Renal pelvis (tissue), 12 donors: Measurements from ENCODE around the gene ZNF846. TPM values are rescaled to one million over a fixed set of nuclear protein-coding genes. Genes with fewer than 3 reads are reported as not detected.
"Not testable (repeated sequence)": the region's sequence is repeated elsewhere in the genome, so short reads cannot be mapped to it uniquely, and the experiment has no call there.

Source experiments
- DNase-seq: peaks from one replicate; pipeline ENCODE4 v3.0.0-alpha.2; 2013
- long read RNA-seq, 16 experiments: transcript quantifications; one replicate each; lab custom pipeline, GENCODE V29; 2026
- polyA plus RNA-seq, 3 donors: library from polyadenylated mRNA; unstranded; fragments of 120-200 nt; gene quantifications; one replicate each; pipeline ENCODE4 v1.2.1, GENCODE V29; 2013; ENCODE audit not compliant: insufficient read length in 3 of 3

ZNF846 gene
- polyA plus RNA-seq, result 10 to 100 TPM; 16.8 to 40.0 (median 31.2) TPM
- long read RNA-seq, donor 1, partial matches to known transcripts, result 0 of 1 reads
- long read RNA-seq, donor 1, other reads (novel, unspliced or antisense), result 0 of 1 reads
- long read RNA-seq, donor 2, partial matches to known transcripts, result 0 of 1 reads
- long read RNA-seq, donor 2, other reads (novel, unspliced or antisense), result 0 of 1 reads
- long read RNA-seq, donor 3, result 0 reads
- long read RNA-seq, donor 4, partial matches to known transcripts, result 0 of 2 reads
- long read RNA-seq, donor 4, other reads (novel, unspliced or antisense), result 0 of 2 reads
- long read RNA-seq, donor 5, result 0 reads
- long read RNA-seq, donor 6, partial matches to known transcripts, result 0 of 1 reads
- long read RNA-seq, donor 6, other reads (novel, unspliced or antisense), result 0 of 1 reads
- long read RNA-seq, donor 7, partial matches to known transcripts, result 0 of 4 reads
- long read RNA-seq, donor 7, other reads (novel, unspliced or antisense), result 0 of 4 reads
- long read RNA-seq, donor 8, result 0 reads
- long read RNA-seq, donor 9, result 0 reads
- long read RNA-seq, donor 10, partial matches to known transcripts, result 0 of 1 reads
- long read RNA-seq, donor 10, other reads (novel, unspliced or antisense), result 0 of 1 reads
- long read RNA-seq, donor 11, partial matches to known transcripts, result 0 of 2 reads
- long read RNA-seq, donor 11, other reads (novel, unspliced or antisense), result 0 of 2 reads
- long read RNA-seq, donor 12, partial matches to known transcripts, result 0 of 2 reads
- long read RNA-seq, donor 12, other reads (novel, unspliced or antisense), result 0 of 2 reads
- long read RNA-seq, donor 13, partial matches to known transcripts, result 0 of 1 reads
- long read RNA-seq, donor 13, other reads (novel, unspliced or antisense), result 0 of 1 reads
- long read RNA-seq, donor 14, result 0 reads
- long read RNA-seq, donor 15, result 0 reads
- long read RNA-seq, donor 16, partial matches to known transcripts, result 266 of 958 reads
- long read RNA-seq, donor 16, other reads (novel, unspliced or antisense), result 690 of 958 reads

DNA sequence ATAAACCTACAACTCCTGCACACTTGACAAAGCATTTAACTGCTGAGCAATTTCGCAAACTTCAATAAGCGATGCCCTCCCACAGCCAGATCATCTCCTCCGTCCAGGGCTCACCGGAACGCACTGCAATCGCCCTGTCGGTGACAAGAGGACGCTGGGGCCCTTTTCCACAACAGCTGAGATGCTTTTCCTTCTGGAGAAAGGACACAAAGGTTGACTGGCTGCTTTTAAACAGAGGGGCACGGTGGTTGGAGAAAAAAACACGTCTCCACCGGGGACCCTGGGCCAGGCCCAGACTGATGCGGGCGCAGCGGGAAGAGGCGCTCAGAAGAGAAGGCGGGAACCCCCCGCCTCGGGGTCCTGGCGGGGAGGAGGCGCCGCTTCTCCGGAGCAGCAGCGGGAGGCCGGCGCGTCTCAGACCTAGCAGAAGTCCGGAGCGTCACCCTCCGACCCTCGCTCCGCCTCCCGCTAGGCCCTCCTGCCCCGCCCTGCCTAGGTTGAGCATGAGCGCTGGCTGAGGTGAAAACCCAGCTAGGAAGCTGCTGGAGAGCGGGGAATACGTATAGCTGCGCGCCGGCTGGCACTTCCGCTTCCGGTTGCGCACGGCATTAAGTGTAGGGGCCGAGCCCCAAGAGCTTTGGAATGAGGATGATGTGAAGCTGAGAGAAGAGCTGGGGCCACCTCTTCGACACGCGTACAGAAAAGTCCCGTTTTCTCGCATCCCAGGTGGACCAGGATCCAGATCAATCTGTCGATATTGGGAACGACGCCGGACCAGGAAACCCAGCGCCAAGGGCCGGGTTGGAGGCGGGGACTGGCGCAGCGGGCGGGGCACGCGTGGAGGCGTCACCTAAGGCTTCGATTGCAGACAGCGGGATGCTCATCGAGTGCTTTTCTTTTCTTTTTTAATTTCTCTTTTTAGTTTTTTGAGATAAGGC, at the start of gene ZNF846:
Gene ZNF846, minus strand, starts transcription at position 564 of the 938 bp plus-strand sequence. CDS start 3,788 bp downstream, outside the sequence.
- peak; percentile 96 for DNase-seq

- no peak for DNase-seq
These were observed 49.7 kb upstream of the ZNF846 start for GRCh38 chr19:9818175-9818733.

- no peak for DNase-seq
These were observed 42.6 kb upstream of the ZNF846 start for GRCh38 chr19:9811139-9811538.

- no peak for DNase-seq
These were observed 40.6 kb upstream of the ZNF846 start for GRCh38 chr19:9808855-9809824.

GRCh38 chr19:9806803-9807202, 38.3 kb upstream of the ZNF846 start:
- no peak for DNase-seq

- DNase-seq, result no peak
These were observed 33.4 kb upstream of the ZNF846 start for GRCh38 chr19:9801976-9802375.

GRCh38 chr19:9799162-9799561, 30.6 kb upstream of the ZNF846 start:
- no peak for DNase-seq

- DNase-seq, result no peak
These were observed 29.3 kb upstream of the ZNF846 start for GRCh38 chr19:9797871-9798270.

DNA sequence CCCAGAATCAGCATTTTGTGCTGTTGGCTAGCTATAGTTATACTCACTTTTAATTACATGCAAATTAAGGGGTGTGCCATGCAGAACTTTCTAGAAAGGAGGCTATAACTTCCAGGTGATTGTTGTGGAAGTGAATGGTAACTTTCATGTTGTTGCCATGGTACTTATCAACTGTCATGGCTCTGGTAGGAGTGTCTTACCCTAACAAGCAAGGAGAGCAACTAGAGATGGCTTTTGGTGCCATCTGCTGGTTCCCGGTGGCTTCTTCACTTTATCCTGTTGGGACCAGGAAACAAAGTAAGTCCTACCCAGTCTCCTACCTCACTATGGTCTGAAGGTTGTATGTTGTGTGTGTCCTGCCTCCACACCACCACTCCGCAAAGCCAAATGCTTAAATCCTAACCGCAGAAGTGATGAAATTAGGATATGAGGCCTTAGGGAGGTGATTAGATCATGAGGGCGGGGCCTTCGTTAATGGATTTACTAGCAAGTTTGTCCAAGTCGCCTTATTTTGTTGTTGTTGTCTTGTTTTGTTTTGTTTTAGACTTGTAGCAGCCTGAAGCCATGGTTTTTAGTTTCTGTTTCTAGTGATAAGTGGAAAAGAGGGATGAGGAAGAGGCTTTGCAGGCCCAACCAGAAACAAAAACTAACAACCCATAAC, 27.7 kb upstream of the ZNF846 start:
- DNase-seq, result peak; percentile 88

DNA sequence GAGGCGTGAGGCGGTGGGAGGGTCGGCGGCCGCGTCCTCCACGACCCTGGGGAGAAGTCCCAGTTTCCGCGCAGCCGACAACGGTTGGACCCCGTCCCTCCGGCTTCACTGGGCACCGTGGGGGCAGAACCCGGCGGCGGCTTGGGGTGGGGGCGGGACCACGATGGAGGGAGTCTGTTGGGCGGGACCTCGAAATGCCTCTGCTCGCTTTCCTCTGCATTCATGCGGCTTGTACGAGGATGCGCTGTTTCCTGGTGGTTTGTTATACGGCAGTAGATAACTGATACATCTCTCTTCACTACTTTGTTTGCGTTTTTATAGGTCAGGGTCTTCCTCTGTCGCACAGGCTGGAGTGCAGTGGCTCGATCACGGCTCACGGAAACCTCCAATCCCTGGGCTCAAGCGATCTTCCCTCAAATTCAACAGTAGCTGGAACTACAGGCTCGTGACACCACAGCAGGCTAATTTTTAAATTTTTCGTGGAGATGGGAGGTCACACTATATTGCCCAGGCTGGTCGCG, 24.6 kb upstream of the ZNF846 start:
- DNase-seq, result no peak

DNA sequence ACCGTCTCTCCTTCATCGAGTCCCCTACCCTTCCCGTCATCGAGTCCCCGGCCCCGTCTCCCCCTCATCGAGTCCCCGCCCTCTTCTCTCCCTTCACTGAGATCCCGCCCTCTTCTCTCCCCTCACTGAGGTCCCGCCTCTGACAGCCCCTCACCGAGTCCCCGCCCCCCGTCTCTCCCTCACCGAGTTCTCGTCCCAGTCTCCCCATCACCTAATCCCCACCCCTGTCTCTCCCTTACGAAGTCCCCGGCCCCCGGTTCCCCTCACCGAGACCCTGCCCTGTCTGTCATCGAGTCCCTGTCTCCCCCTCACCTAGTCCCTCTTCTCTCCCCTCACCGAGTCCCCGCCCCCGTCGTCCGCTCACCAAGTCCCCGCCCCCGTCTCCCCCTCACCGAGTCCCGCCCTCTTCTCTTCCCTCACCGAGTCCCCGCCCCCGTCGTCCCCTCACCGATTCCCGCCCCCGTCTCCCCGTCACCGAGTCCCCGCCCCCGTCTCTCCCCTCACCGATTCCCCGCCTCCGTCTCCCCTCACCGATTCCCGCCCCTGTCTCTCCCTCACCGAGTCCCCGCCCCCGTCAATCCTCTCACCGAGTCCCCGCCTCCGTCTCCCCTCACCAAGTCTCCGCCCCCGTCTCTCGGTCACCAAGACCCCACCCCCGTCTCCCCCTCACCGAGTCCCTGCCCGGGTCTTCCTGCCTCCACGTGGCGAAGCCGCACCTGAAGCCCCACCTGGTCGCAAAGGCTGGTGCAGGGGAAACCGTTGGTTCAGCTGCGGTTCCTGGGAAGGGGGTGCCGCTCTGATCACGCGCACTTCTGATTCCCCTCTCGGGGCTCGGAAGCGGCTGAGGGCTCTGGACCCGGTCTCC, 23.9 kb upstream of the ZNF846 start:
- peak; percentile 97 for DNase-seq

DNA sequence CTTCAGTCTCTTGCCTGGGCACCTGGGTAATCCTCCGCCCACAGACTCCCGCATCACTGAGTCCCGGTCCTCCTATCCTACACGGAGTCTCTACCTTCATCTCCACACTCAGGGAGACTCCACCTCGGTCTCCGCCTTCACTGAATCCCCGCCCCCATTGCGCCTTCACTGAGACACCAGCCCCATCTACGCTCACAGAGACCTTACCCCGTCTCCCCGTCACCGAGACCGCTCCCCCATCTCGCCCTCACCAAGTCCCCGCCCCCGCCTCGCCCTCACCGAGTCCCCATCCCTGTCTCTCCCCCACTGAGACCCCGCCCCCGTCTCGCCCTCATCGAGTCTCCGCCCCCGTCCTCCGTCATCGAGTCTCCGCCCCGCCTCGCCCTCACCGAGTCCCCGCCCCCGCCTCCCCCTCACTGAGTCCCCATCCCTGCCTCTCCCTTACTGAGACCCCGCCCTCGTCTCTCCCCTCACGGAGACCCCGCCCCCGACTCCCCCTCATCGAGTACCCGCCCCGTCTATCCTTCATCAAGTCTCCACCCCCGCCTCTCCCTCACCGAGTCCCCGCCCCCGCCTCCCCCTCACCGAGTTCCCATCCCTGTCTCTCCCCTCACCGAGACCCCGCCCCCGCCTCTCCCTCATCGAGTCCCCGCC, 23.1 kb upstream of the ZNF846 start:
- DNase-seq, result peak; percentile 95

DNA sequence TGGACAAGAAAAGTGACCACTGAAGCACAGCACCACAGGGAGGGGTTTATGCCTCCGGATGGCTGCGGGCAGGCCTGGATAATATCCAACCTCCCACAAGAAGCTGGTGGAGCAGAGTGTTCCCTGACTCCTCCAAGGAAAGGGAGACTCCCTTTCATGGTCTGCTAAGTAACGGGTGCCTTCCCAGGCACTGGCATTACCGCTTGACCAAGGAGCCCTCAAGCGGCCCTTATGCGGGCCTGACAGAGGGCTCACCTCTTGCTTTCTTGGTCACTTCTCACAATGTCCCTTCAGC, 22.5 kb upstream of the ZNF846 start:
- not testable (repeated sequence) for DNase-seq

GRCh38 chr19:9789579-9789978, 21.0 kb upstream of the ZNF846 start:
- DNase-seq, result not testable (repeated sequence)

- no peak for DNase-seq
These were observed 20.5 kb upstream of the ZNF846 start for GRCh38 chr19:9789066-9789465.

DNA sequence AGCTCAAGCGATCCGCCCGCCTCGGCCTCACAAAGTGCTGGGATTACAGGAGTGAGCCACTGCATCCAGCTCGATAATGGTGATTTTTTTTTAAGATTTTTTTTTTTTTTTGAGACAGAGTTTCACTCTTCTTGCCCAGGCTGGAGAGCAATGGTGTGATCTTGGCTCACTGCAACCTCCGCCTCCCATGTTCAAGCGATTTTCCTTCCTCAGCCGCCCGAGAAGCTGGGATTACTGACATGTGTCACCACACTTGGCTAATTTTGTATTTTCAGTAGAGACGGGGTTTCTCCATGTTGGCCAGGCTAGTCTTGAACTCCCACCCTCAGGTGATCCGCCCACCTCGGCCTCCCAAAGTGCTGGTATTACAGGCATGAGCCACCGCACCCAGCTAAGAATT, 20.1 kb upstream of the ZNF846 start:
- not testable (repeated sequence) for DNase-seq

DNA sequence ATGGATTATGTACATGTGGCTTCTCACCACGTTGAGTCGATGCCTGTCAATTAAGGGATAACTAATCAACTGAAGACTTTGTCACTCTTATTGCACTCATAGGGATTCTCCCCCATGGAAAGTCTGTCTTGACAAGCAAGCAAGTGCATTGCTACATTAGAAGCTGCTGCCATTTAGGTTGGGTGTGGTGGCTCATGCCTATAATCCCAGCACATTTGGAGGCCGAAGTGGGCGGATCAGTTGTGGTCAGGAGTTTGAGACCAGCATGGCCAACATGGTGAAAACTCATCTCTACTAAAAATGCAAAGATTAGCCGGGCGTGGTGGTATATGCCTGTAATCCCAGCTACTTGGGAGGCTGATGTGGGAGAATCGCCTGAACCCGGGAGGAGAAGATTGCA, 18.3 kb upstream of the ZNF846 start:
- no peak for DNase-seq

- DNase-seq, result no peak
These were observed 17.8 kb upstream of the ZNF846 start for GRCh38 chr19:9786342-9786741.
